Suppressor macrophage treated with lipopolysaccharide for 4 hours (primary cell): ENCODE measurements around the gene SMCHD1.
A peak's percentile ranks its signal among the peaks of the same experiment; 100 is the strongest.
"Not testable (repeated sequence)": the region's sequence is repeated elsewhere in the genome, so short reads cannot be mapped to it uniquely, and the experiment has no call there.

Source experiments
- DNase-seq: peaks from one replicate; pipeline ENCODE4 v3.0.0-alpha.2; 2020

The SMCHD1 gene

GRCh38 chr18:2723207-2723606 lies 67.7 kb downstream of the SMCHD1 start:
- no peak for DNase-seq

GRCh38 chr18:2729757-2730156 lies 74.2 kb downstream of the SMCHD1 start:
- no peak for DNase-seq

- DNase-seq = no peak
Measured at GRCh38 chr18:2736823-2737222, 81.3 kb downstream of the SMCHD1 start.

GRCh38 chr18:2740082-2740481 lies 84.6 kb downstream of the SMCHD1 start:
- not testable (repeated sequence) for DNase-seq

- no peak for DNase-seq
Measured at GRCh38 chr18:2746274-2746673, 90.7 kb downstream of the SMCHD1 start.

GRCh38 chr18:2758309-2758708 lies 102.8 kb downstream of the SMCHD1 start:
- DNase-seq = no peak

GRCh38 chr18:2774669-2775068 lies 119.1 kb downstream of the SMCHD1 start:
- DNase-seq = no peak

- DNase-seq = peak; percentile 17
Measured at GRCh38 chr18:2776601-2777000, 121.1 kb downstream of the SMCHD1 start.

- DNase-seq = peak; percentile 58
Measured at GRCh38 chr18:2777241-2777640, 121.7 kb downstream of the SMCHD1 start.

GRCh38 chr18:2780750-2781149 lies 125.2 kb downstream of the SMCHD1 start:
- DNase-seq = no peak

GRCh38 chr18:2787225-2787624 lies 131.7 kb downstream of the SMCHD1 start:
- DNase-seq = no peak

GRCh38 chr18:2792395-2792794 lies 136.9 kb downstream of the SMCHD1 start:
- DNase-seq = no peak

- no peak for DNase-seq
Measured at GRCh38 chr18:2794159-2794558, 138.6 kb downstream of the SMCHD1 start.

- no peak for DNase-seq
Measured at GRCh38 chr18:2797951-2798350, 142.4 kb downstream of the SMCHD1 start.

GRCh38 chr18:2799369-2799768 lies 143.8 kb downstream of the SMCHD1 start:
- DNase-seq = no peak

GRCh38 chr18:2805970-2806943 lies 150.7 kb downstream of the SMCHD1 start:
- DNase-seq = peak; percentile 8

GRCh38 chr18:2808640-2809039 lies 153.1 kb downstream of the SMCHD1 start:
- not testable (repeated sequence) for DNase-seq

GRCh38 chr18:2809666-2810183 lies 154.2 kb downstream of the SMCHD1 start:
- not testable (repeated sequence) for DNase-seq

- no peak for DNase-seq
Measured at GRCh38 chr18:2811416-2811815, 155.9 kb downstream of the SMCHD1 start.

- DNase-seq = no peak
Measured at GRCh38 chr18:2814928-2815327, 159.4 kb downstream of the SMCHD1 start.

- DNase-seq = no peak
Measured at GRCh38 chr18:2818281-2818680, 162.8 kb downstream of the SMCHD1 start.

GRCh38 chr18:2821695-2822094 lies 166.2 kb downstream of the SMCHD1 start:
- no peak for DNase-seq

- DNase-seq = peak; percentile 51
Measured at GRCh38 chr18:2822213-2822921, 166.8 kb downstream of the SMCHD1 start.

GRCh38 chr18:2823202-2823601 lies 167.7 kb downstream of the SMCHD1 start:
- no peak for DNase-seq
